Sigmoid colon (tissue), 7 donors: ENCODE data around the gene CHCHD4. TPM values are rescaled to one million over a fixed set of nuclear protein-coding genes. Genes with fewer than 3 reads are reported as not detected.

Source experiments
- DNase-seq: peaks from one replicate; pipeline ENCODE4 v3.0.0-alpha.2; 2019
- H3K27ac ChIP-seq, 4 donors: fragments of 200-600 bp; sonication (generic); one replicate each; pipeline ENCODE4 v1.5.1; 2016 to 2019; ENCODE audit warnings: mild to moderate bottlenecking in 1 of 4
- H3K27me3 ChIP-seq, 3 donors: fragments of 200-600 bp; sonication (generic); one replicate each; pipeline ENCODE4 v1.5.1; 2019; ENCODE audit warnings: mild to moderate bottlenecking in 1 of 3
- H3K36me3 ChIP-seq, 4 donors: fragments of 200-600 bp; sonication (generic); one replicate each; pipeline ENCODE4 v1.5.1; 2016 to 2019
- H3K4me1 ChIP-seq, 4 donors: fragments of 200-600 bp; sonication (generic); one replicate each; pipeline ENCODE4 v1.5.1; 2017 to 2019
- H3K4me3 ChIP-seq, 4 donors: fragments of 200-600 bp; sonication (generic); one replicate each; pipeline ENCODE4 v1.5.1; 2017 to 2019; ENCODE audit warnings: mild to moderate bottlenecking in 2 of 4, moderate library complexity in 1 of 4
- H3K9me3 ChIP-seq, 4 donors: fragments of 200-600 bp in 3 of 4; sonication (generic) in 3 of 4; one replicate each; pipeline versions ENCODE4 v1.5.1 to v1.6.1; 2013 to 2019
- CTCF ChIP-seq, 4 experiments: fragments of 450-650 bp in 3 of 4; fragments of 200-600 bp in 1 of 4; IDR thresholded peaks; one replicate each; pipeline ENCODE4 v1.5.1; 2016 to 2019; ENCODE audit warnings: antibody characterized with exemption in 4 of 4, mild to moderate bottlenecking in 3 of 4, moderate library complexity in 2 of 4
- EP300 ChIP-seq, 4 donors: sonication (generic); formaldehyde crosslinking; IDR thresholded peaks; one replicate each; pipeline ENCODE4 v1.6.1; 2017; ENCODE audit warnings: antibody characterized with exemption in 4 of 4
- POLR2A ChIP-seq, 2 donors: fragments of 450-650 bp; IDR thresholded peaks; one replicate each; pipeline ENCODE4 v1.6.1; 2016; ENCODE audit warnings: antibody characterized with exemption in 2 of 2, mild to moderate bottlenecking in 2 of 2, moderate library complexity in 2 of 2
- POLR2AphosphoS5 ChIP-seq, 4 donors: sonication (generic); formaldehyde crosslinking; IDR thresholded peaks; one replicate each; pipeline ENCODE4 v1.6.1; 2017; ENCODE audit warnings: antibody characterized with exemption in 4 of 4
- WGBS, 2 donors: extraction: QIAGEN DNeasy Blood & Tissue Kit; methylation state at CpG; one replicate each; pipeline ENCODE4 v1.1.7; 2013; 5-methylcytosine and 5-hydroxymethylcytosine counted together
- intact Hi-C: fragments of 100-400 bp; cut with DNase I; formaldehyde crosslinking; loops from one replicate; pipeline ENCODE4 v1.15.1; 2023
- polyA plus RNA-seq, 3 donors: library from polyadenylated mRNA; stranded (reverse); fragments of 200-250 nt; gene quantifications; one replicate each; pipeline ENCODE4 v1.2.3, GENCODE V29; 2013
- total RNA-seq, 4 donors: library from RNA; depleted of rRNA; stranded (reverse); fragments of >200 nt; gene quantifications; one replicate each; pipeline ENCODE4 v1.1.0, GENCODE V29; 2016
- donor health status: healthy with polysubstance abuse.
- donor health status: Bipolar disorder and iron deficiency.
- donor health status: healthy.

The CHCHD4 gene
- total and polyA plus RNA-seq, 7 donors = 13.0 to 33.8 (median 20.9) TPM

GRCh38 chr3:14145670-14146380 is 21.2 kb upstream of the CHCHD4 start:
- TF ChIP-seq CTCF (IDR thresholded peaks at IDR 0.05) = no peak
- TF ChIP-seq POLR2A (IDR thresholded peaks at IDR 0.05) = no peak
- TF ChIP-seq POLR2AphosphoS5 (IDR thresholded peaks at IDR 0.05) = no peak
- TF ChIP-seq EP300 (IDR thresholded peaks at IDR 0.05) = no peak
- no peak for DNase-seq
- intact Hi-C loops = loop anchor here (2.0 to 10.0 kb wide), 2 partner anchors 33 to 1481 kb away; partner anchors contain the start of genes LSM3, RAF1 and XPC
- peak overlapping the region; percentile 81 to 92 (median 84) for H3K27ac ChIP-seq
- no peaks in the 10 kb centered on the region for H3K27me3 ChIP-seq
- no peak overlapping the region for H3K4me3 ChIP-seq
- H3K9me3 ChIP-seq = no peaks in the 10 kb centered on the region
- 91 to 92% methylated on average over 10 of the region's 10 CpGs for WGBS, 2 donors
- peaks cover 0 to 51% (median 44%) of the 10 kb centered on the region in 4 donors for H3K4me1 ChIP-seq
- peaks cover 2 to 72% (median 15%) of the 10 kb centered on the region in 4 donors for H3K36me3 ChIP-seq

GRCh38 chr3:14145236-14145635 is 20.6 kb upstream of the CHCHD4 start:
- H3K27me3 ChIP-seq = no peaks in the 10 kb centered on the region
- H3K36me3 ChIP-seq = peaks cover 2 to 72% (median 14%) of the 10 kb centered on the region in 4 donors
- no peak for DNase-seq
- peak overlapping the region; percentile 81 to 92 (median 84) for H3K27ac ChIP-seq
- WGBS, 2 donors = 93 to 95% methylated on average over 9 of the region's 9 CpGs
- TF ChIP-seq EP300 (IDR thresholded peaks at IDR 0.05) = no peak
- TF ChIP-seq CTCF (IDR thresholded peaks at IDR 0.05) = no peak
- TF ChIP-seq POLR2A (IDR thresholded peaks at IDR 0.05) = no peak
- TF ChIP-seq POLR2AphosphoS5 (IDR thresholded peaks at IDR 0.05) = no peak
- H3K4me1 ChIP-seq = peaks cover 0 to 54% (median 46%) of the 10 kb centered on the region in 4 donors
- intact Hi-C loops = loop anchor here (2.0 to 10.0 kb wide), 2 partner anchors 34 to 1480 kb away; partner anchors contain the start of genes LSM3, RAF1 and XPC
- H3K4me3 ChIP-seq = peak overlapping the region in 2 of 4 donors; percentile 20 to 24
- no peaks in the 10 kb centered on the region for H3K9me3 ChIP-seq

DNA sequence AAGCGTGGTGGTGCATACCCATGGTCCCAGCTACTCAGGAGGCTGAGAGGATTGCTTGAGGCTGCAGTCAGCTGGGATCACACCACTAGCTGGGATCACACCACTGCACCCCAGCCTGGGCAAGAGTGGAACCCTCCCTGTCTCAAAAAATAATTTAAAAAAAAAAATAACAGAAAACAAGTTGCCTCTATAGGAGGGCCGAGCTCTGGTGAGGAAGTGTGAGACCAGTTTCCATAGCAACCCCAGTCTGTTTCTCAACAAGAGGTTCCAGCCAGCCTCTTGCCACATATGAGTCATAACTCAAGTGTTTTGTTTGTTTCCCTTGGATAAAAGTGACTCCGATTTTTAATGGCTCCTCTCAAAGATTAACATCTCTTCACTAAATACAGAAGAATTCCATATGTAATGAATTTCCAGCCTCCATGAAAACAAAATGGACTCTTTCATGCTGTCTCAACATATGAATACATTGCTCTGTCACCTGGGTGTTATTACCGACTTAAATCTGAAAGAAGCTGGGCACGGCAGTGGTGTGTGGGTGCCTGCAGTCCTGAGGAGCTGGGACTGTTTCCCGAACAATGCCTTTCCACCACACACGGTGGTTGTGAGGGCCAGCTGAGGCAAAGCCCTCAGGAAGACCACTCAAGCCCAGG is 19.9 kb upstream of the CHCHD4 start:
- peak; percentile 92 for DNase-seq
- H3K36me3 ChIP-seq = peaks cover 2 to 72% (median 14%) of the 10 kb centered on the region in 4 donors
- no peaks in the 10 kb centered on the region for H3K27me3 ChIP-seq
- H3K27ac ChIP-seq = peak overlapping the region; percentile 81 to 92 (median 84)
- intact Hi-C loops = loop anchor here (1.0 to 10.0 kb wide), 3 partner anchors 19 to 1480 kb away; partner anchors contain the start of genes LSM3, RAF1, TMEM43 and XPC
- 11 to 15% methylated on average over 7 of the region's 7 CpGs for WGBS, 2 donors
- peaks cover 0 to 54% (median 46%) of the 10 kb centered on the region in 4 donors for H3K4me1 ChIP-seq
- H3K4me3 ChIP-seq = peak overlapping the region in 3 of 4 donors; percentile 7 to 24 (median 20)
- no peaks in the 10 kb centered on the region for H3K9me3 ChIP-seq
- TF ChIP-seq POLR2A (IDR thresholded peaks at IDR 0.05) = no peak
- TF ChIP-seq CTCF (IDR thresholded peaks at IDR 0.05) = no peak
- TF ChIP-seq EP300 (IDR thresholded peaks at IDR 0.05) = peak in 3 of 4 donors; percentile 39 to 83 (median 47)
- peak; percentile 48 to 80 (median 68) for TF ChIP-seq POLR2AphosphoS5 (IDR thresholded peaks at IDR 0.05)

DNA sequence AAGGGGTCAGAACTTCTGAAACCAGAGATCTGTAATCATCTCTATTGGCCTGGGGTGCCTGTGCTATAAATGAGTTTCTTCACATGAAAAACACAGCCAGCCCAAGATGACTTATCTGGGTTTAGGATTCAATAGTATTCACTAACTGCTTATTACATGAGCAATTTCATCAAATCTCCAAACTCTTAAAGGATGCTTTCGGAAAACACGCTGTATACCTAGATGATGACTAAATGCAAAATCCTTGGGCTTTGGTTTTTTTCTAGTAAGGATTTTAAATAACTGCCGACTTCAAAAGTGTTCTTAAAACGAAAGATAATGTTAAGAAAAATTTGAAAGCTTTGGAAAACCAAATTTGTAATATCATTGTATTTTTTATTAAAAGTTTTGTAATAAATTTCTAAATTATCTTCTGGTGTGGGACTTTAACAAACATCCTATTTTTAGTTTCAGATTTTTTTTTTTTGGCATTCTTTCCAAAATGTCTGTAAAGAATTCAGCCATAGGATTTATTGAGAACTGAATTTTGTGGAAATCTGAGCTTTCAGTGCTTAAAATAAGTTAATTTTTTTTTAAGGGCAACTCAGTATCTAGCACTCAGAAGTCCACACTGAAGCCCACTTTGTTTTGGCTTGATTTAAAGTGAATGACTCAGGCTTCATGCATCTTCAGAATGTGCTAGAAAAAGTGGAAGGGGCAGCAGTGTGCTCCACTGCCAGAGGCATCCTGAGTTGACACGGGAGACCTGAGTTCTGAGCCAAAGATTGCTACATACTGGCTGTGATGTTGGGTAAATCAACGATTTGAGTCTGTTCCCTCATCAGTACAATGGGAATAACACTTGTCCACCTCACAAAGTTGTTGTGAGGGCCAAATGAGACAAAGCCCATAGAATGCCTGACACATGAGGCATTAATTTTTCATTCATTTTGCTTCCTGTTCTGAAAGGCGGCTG is 18.9 kb upstream of the CHCHD4 start:
- TF ChIP-seq EP300 (IDR thresholded peaks at IDR 0.05) (peak in 2 of 4 donors; percentile 39 to 62), POLR2A (IDR thresholded peaks at IDR 0.05) (no peak), POLR2AphosphoS5 (IDR thresholded peaks at IDR 0.05) (peak; percentile 43 to 80 (median 64))
- Histone ChIP-seq H3K4me1 (peaks cover 0 to 54% (median 46%) of the 10 kb centered on the region in 4 donors), H3K36me3 (peaks cover 11 to 72% (median 19%) of the 10 kb centered on the region in 4 donors), H3K27ac (peak overlapping the region; percentile 81 to 92 (median 84)), H3K9me3 (no peaks in the 10 kb centered on the region), H3K4me3 (peak overlapping the region in 2 of 4 donors; percentile 20 to 24), H3K27me3 (no peaks in the 10 kb centered on the region)
- WGBS, 2 donors = 66 to 70% methylated on average over 7 of the region's 7 CpGs
- peak; percentile 88 for DNase-seq
- intact Hi-C loops = loop anchor here (1.0 to 10.0 kb wide), 3 partner anchors 18 to 1479 kb away; partner anchors contain the start of genes LSM3, RAF1, TMEM43 and XPC
